ENCODE data around the gene RHOU.

DNA sequence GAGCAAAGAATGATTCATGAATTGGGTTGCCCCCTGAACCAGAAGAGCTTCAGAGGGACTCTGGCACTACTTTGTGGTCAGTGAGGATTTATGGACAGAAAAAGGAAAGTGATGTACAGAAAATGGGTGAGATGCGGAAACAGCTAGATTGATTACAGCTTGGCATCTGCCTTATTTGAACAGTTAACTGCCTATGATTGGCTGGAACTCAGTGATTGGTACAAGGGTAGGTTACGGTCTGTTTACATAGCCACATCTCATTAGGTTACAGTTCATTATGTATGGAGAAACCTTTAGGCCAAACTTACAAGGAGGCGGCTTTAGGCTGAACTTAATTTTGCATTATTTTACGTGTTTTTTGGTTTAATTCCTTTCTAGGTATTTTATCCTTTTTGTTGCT, 29.0 kb upstream of the RHOU start:
- TF ChIP-seq POLR2AphosphoS5 (IDR thresholded peaks at IDR 0.05) = no peak
- TF ChIP-seq POLR2A (IDR thresholded peaks at IDR 0.05) = no peak
- TF ChIP-seq, protein P1, sequence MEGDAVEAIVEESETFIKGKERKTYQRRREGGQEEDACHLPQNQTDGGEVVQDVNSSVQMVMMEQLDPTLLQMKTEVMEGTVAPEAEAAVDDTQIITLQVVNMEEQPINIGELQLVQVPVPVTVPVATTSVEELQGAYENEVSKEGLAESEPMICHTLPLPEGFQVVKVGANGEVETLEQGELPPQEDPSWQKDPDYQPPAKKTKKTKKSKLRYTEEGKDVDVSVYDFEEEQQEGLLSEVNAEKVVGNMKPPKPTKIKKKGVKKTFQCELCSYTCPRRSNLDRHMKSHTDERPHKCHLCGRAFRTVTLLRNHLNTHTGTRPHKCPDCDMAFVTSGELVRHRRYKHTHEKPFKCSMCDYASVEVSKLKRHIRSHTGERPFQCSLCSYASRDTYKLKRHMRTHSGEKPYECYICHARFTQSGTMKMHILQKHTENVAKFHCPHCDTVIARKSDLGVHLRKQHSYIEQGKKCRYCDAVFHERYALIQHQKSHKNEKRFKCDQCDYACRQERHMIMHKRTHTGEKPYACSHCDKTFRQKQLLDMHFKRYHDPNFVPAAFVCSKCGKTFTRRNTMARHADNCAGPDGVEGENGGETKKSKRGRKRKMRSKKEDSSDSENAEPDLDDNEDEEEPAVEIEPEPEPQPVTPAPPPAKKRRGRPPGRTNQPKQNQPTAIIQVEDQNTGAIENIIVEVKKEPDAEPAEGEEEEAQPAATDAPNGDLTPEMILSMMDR (IDR thresholded peaks at IDR 0.05) = no peak
